Endothelial cell of umbilical vein (primary cell): ENCODE data around the gene LTB4R.

Source experiments
- CTCF ChIP-seq, 2 donors: IDR thresholded peaks; 1 replicate in 1 of 2; 2 replicates in 1 of 2; pipeline ENCODE4 v1.5.1; 2011; ENCODE audit warnings: low read length in 2 of 2, mild to moderate bottlenecking in 2 of 2, moderate library complexity in 2 of 2, control low read depth in 1 of 2, inconsistent platforms in 1 of 2, low read depth in 1 of 2; ENCODE audit not compliant: insufficient read depth in 1 of 2; ENCODE audit errors: extremely low read depth in 1 of 2
- POLR2A ChIP-seq: IDR thresholded peaks from 2 replicates; pipeline ENCODE4 v1.6.1; 2012; ENCODE audit warnings: low read depth, mild to moderate bottlenecking, control low read depth, low read length

- no peak for TF ChIP-seq CTCF (IDR thresholded peaks at IDR 0.05; ENCODE audit: extremely low read depth in 1 of 2, insufficient read depth in 1 of 2, low read depth in 1 of 2, low read length in 2 of 2)
- TF ChIP-seq POLR2A, result no peak
Measured at GRCh38 chr14:24273422-24273998, 37.8 kb upstream of the LTB4R start.
